NCI-H2227 (cell line): Measurements from ENCODE around the gene CGB8.
"Not testable (repeated sequence)": the region's sequence is repeated elsewhere in the genome, so short reads cannot be mapped to it uniquely, and the experiment has no call there.

Experiments used
- DNase-seq: peaks from one replicate; lab custom pipeline; 2025; ENCODE audit not compliant: unreplicated experiment; lab: John Stamatoyannopoulos, UW

CGB8 gene

DNA sequence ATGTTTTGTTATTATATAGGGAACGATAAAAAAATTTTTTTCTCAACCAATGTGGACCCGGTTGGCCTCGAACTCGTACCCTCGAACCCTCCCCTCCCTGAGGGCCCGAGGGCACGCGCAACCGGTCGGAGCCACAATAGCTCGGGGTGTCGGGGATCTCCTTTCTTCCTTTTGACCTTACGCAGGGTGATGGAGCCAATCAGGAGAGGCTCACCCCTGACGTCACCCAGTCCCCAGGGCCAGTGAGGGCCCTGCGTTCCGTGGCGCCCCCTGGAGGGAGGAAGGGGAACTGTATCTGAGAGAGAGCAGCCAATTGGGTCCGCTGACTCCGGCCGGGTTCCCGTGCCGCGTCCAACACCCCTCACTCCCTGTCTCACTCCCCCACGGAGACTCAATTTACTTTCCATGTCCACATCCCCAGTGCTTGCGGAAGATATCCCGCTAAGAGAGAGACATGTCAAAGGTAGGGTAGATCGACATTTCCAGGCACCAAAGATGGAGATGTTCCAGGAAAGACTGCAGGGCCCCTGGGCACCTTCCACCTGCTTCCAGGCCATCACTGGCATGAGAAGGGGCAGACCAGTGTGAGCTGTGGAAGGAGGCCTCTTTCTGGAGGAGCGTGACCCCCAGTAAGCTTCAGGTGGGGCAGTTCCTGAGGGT, 17.1 kb downstream of the CGB8 start, which contains the start of gene CGB2:
Gene CGB2, plus strand, starts transcription at position 249 of the 660 bp plus-strand sequence. Its CDS starts 206 bp downstream, at position 455.
- not testable (repeated sequence) for DNase-seq

- DNase-seq: not testable (repeated sequence)
These were observed 18.6 kb downstream of the CGB8 start for GRCh38 chr19:49030323-49030722.

GRCh38 chr19:49029749-49030148, 19.2 kb downstream of the CGB8 start:
- DNase-seq: not testable (repeated sequence)

DNA sequence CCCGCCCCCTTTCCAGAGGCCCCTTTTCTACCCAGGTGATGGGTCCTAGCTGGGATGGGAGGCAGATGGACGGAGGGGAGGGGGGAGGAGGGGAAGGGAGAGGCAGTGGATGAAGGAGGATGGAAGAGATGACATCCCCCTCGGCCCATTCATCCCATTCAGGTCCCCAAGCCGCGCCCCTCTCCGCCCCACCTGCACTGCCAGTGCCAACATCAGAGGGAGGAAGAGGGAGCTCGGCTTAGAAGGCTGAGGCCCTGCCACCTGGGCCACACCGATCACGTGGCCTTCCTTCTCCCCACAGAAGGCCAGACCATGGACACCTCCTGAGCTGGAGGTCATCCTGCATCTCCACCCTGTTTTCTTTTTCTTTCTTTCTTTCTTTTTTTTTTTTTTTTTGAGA, 20.2 kb downstream of the CGB8 start:
- not testable (repeated sequence) for DNase-seq

DNA sequence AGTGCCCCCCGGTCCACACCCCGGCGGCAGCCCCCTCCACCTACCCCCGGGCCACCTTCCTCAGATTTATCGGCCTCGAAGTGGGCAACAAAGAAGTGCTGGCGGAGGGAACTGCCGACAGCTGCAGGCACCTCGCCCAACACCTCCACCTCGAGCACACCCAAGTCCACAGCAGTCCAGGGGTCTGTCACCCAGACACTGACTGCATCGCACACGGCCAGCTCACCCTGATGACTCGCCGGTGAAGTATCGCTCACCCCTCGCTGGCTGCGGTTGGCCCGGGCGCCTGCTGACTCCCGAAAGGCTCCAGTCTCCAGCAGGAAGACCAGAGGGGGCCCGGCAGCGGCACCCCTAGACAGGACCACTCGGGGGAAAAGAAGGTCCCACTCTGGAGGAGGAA, 23.3 kb downstream of the CGB8 start:
- DNase-seq: not testable (repeated sequence)

DNA sequence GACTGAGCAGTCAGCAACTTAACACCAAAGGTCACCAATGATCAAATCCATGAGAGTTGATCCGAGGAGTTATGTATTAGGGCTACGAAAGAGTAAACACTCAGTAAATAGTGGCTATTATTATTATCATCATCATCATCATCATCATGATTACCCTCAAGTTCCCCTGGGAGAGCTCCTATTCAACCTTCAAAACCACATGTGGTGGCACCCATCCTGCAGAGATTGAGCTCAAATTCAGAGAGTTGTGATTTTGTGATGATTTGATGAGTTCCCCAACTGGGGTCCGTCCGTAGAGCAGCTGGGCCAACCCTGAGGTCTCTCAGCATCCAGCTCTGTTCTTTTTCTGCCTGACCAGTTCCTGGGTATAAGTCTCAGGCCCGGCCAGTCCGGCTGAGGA, 23.8 kb downstream of the CGB8 start:
- DNase-seq: not testable (repeated sequence)

DNA sequence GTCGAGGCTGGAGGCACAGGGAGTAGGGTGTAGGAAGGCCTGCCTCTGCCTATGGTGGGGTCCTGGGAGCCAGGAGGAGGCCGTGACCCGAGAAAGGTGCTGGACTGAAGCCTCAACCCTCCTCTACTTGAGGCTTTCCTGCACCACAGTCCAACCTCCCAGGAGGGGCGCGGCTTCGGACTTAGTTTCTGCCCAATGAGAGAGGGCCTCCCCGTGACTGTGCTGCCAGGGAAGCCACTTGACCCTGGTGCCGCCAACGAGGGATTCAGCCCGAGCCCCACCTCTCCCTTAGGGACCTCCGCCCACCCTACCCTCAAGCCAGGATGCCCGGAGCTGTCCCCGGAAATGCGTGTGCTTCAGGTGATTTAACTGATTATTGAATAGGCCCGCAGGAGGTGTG, 24.7 kb downstream of the CGB8 start, which contains the start of gene CGB3:
Gene CGB3, minus strand, starts transcription at position 101 of the 400 bp plus-strand sequence. CDS start 362 bp downstream, outside the sequence.
- DNase-seq: not testable (repeated sequence)

DNA sequence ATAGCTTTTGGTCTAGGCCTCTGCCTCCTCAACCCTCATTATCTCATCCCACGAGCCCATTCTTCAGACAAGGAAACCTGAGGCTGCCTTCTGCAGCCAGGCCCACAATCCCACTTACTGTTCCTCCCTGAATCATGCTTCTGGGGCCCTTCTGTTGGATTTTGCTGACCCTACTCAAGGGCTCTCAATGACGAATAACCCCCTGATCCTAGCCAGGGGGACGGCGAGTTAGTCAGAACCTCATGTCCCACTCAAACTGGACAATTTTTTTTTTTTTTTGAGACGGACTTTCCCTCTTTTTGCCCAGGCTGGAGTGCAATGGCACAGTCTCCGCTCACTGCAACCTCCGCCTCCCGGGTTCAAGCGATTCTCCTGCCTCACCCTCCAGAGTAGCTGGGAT, 26.8 kb downstream of the CGB8 start:
- no peak for DNase-seq

GRCh38 chr19:49020931-49021895, 27.7 kb downstream of the CGB8 start:
- no peak for DNase-seq

DNA sequence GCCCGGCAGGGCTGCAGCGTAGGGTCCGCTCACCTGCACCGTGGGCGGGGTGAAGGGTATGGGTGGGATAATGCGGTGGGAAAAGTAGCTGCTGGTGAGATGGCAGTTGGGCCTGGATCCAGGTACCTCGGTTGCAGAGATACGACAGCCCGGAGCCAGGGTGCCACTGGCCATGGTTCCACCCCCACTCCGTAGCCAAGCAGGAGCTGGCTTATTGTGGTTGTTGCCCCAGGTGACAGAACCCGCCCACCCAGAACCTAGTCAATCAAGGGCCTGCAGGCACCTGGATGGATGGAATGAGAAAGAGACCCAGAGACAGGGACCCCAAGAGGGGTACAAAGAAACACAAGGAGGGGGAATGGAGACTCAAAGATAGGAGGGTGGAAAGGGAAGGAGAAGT, 28.6 kb downstream of the CGB8 start:
- DNase-seq: no peak

DNA sequence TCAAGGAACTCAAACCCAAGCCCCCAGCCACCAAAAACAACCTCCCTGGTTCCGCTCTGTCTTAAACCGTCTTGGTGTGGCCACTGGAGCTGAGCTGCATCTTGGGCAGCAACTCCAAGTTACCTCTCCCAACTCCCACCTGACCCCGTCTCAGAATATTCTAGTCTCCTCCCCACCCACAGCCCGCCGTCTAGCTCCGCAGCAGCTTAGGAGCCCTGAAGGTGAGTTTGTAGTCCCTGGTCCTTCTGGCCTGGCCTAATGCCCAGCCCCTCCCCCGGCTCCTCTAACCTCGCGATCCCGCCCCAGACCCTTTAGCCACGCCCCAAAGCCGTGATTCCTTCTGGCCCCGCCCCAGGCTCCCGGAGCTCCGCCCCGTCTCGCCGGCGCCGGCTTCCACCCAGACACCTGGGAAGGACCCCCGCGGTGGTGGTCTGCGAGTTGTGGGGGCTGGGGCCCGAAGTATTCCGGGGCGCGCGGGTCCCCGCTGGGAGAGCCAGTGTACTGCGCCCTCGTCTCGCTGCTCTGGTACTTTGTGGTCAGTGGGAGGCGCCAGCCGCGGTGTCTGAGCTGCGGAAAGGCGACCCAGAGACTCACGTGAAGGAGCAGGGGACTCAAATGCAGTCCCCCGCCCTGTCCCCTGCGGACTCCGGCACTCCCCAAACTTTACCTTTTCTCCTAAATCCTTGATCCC, 29.5 kb downstream of the CGB8 start:
- peak; percentile 42 for DNase-seq

GRCh38 chr19:49018388-49019241, 30.3 kb downstream of the CGB8 start:
- DNase-seq: not testable (repeated sequence)

DNA sequence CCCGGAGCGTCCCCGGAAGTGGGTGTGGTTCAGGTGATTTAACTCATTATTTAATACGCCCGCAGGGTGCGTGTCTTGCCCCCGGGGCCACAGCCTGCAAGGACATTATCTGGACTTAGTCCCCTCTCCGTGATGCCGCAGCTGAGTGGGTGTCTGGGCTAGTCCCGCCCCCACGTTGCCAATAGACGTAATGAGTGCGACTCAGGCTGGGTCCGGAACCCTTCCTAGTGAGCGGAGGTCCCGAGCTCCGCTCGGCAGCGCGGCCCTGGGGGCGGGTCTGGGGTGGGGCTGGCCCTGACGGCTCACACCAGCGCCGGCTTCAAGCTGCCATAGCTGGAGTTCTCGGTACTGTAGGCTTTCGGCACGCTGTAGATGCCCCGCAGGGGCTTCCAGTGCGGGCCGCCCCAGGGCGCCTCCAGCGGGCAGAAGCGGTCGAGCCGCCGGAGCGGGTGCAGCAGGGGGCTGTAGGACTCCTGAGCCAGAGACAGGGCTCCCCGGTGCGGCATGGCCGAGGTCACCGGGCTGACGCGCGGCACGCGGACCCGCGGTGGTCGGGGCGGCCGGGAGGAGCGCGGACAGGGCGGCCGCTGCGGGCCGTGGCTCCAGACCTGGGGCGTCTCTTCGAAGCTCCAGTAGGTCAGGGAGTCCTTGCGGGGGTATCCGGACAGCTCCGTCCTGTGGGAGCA, 31.1 kb downstream of the CGB8 start:
- DNase-seq: peak; percentile 73

DNA sequence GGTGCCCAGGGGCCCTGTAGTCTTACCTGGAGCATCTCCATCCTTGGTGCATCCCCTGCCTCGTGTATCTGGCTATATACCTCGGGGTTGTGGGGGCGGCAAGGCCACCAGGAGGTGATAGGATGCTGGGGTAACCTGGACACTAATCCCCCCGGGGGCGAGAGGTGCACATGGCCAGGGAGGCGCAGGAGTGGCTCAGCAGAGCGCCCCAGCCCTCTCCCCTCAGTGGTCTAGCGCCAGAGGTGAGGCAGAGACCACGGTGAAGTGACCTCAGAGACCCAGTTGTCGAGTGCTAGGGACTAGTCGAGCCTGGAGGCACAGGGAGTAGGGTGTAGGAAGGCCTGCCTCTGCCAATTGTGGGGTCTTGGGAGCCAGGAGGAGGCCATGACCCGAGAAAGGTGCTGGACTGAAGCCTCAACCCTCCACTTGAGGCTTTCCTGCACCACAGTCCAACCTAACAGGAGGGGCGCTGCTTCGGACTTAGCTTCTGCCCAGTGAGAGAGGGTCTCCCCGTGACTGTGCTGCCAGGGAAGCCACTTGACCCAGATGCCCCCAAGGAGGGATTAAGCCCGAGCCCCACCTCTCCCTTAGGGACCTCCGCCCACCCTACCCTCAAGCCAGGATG, 31.8 kb downstream of the CGB8 start, which contains the start of gene LHB:
Gene LHB, minus strand, starts transcription at position 51 of the 625 bp plus-strand sequence. Its CDS starts 10 bp downstream, at position 41.
- no peak for DNase-seq

DNA sequence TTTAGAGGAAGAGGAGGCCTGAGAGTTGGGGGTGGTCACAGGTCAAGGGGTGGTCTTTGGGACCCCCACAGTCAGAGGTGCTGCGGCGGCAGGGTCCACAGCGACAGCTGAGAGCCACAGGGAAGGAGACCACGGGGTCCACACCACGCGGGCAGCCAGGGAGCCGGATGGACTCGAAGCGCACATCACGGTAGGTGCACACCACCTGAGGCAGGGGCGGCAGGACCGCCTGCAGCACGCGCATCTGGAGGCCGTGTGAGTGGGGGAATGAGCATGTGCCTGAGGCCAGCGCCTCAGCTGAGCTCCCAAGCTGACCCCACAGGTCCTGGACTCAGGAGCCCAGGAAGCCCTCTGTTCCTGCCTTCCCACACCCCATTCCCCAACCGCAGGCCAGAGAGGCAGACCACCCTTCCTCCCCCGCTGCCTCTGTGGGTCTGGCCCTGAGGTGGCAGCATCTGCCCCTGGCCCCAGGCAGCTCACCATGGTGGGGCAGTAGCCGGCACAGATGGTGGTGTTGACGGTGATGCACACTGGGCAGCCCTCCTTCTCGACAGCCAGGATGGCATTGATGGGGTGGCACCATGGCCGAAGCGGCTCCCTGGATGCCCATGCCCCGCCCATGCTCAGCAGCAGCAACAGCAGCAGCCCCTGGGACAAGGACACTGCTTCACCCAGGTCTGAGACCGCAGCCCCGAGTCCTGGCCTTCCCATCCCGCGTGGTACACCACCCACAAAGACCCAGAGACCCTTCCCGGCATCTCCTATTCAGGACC, 32.7 kb downstream of the CGB8 start:
- DNase-seq: no peak

- no peak for DNase-seq
These were observed 34.0 kb downstream of the CGB8 start for GRCh38 chr19:49014870-49015255.

GRCh38 chr19:49014123-49014869, 34.6 kb downstream of the CGB8 start:
- DNase-seq: no peak

- no peak for DNase-seq
These were observed 37.7 kb downstream of the CGB8 start for GRCh38 chr19:49011194-49011593.
